HL-60 (cell line): ENCODE results near the gene CACNA1D.

ENCODE experiments used
- DNase-seq, 2 experiments: peaks; one replicate each; pipeline ENCODE4 v3.0.0-alpha.2; 2010 to 2020; ENCODE audit warnings: low read depth in 1 of 2, low spot score in 1 of 2
- H3K27ac ChIP-seq: fragments of 250-450 bp; sonication (Bioruptor Pico); replicated peaks from 2 replicates; pipeline ENCODE4 v1.5.1; 2020; ENCODE audit warnings: mild to moderate bottlenecking, moderate library complexity
- H3K27me3 ChIP-seq: fragments of 250-450 bp; sonication (Bioruptor Pico); 2 replicates; pipeline ENCODE4 v1.5.1; 2021; ENCODE audit warnings: mild to moderate bottlenecking, moderate library complexity; ENCODE audit not compliant: insufficient read depth, poor library complexity, severe bottlenecking
- H3K4me3 ChIP-seq: replicated peaks from 2 replicates; pipeline ENCODE4 v1.5.1; 2011; ENCODE audit warnings: mild to moderate bottlenecking, control low read depth, low read length; ENCODE audit not compliant: insufficient read depth
- CTCF ChIP-seq: IDR thresholded peaks from one replicate; pipeline ENCODE4 v1.5.1; 2011; ENCODE audit warnings: low read length, control low read depth, inconsistent platforms; ENCODE audit not compliant: insufficient read depth
- GABPA ChIP-seq: IDR thresholded peaks from 2 replicates; pipeline ENCODE4 v1.6.1; 2012; ENCODE audit warnings: low read depth
- POLR2AphosphoS5 ChIP-seq: IDR thresholded peaks from 2 replicates; pipeline ENCODE4 v1.6.1; 2012; ENCODE audit warnings: low read depth
- SPI1 ChIP-seq: IDR thresholded peaks from 2 replicates; pipeline ENCODE4 v1.6.1; 2012; ENCODE audit warnings: low read depth, mild to moderate bottlenecking, borderline replicate concordance
- TF ChIP-seq, protein P1 (sequence below): IDR thresholded peaks from 2 replicates; pipeline ENCODE4 v1.6.1; 2012; ENCODE audit warnings: low read depth; ENCODE audit not compliant: insufficient replicate concordance

The CACNA1D gene

GRCh38 chr3:53670721-53671120 lies 176.3 kb downstream of the CACNA1D start:
- no peak for DNase-seq
- H3K27ac ChIP-seq: no peak overlapping the region
- H3K27me3 ChIP-seq: no peaks in the 10 kb centered on the region
- no peak overlapping the region for H3K4me3 ChIP-seq
- TF ChIP-seq POLR2AphosphoS5: no peak
- no peak for TF ChIP-seq GABPA
- no peak for TF ChIP-seq SPI1
- TF ChIP-seq, protein P1, sequence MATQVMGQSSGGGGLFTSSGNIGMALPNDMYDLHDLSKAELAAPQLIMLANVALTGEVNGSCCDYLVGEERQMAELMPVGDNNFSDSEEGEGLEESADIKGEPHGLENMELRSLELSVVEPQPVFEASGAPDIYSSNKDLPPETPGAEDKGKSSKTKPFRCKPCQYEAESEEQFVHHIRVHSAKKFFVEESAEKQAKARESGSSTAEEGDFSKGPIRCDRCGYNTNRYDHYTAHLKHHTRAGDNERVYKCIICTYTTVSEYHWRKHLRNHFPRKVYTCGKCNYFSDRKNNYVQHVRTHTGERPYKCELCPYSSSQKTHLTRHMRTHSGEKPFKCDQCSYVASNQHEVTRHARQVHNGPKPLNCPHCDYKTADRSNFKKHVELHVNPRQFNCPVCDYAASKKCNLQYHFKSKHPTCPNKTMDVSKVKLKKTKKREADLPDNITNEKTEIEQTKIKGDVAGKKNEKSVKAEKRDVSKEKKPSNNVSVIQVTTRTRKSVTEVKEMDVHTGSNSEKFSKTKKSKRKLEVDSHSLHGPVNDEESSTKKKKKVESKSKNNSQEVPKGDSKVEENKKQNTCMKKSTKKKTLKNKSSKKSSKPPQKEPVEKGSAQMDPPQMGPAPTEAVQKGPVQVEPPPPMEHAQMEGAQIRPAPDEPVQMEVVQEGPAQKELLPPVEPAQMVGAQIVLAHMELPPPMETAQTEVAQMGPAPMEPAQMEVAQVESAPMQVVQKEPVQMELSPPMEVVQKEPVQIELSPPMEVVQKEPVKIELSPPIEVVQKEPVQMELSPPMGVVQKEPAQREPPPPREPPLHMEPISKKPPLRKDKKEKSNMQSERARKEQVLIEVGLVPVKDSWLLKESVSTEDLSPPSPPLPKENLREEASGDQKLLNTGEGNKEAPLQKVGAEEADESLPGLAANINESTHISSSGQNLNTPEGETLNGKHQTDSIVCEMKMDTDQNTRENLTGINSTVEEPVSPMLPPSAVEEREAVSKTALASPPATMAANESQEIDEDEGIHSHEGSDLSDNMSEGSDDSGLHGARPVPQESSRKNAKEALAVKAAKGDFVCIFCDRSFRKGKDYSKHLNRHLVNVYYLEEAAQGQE: no peak
- TF ChIP-seq CTCF: no peak

- H3K27me3 ChIP-seq: no peaks in the 10 kb centered on the region
- no peak for DNase-seq
- no peak overlapping the region for H3K27ac ChIP-seq
- no peak overlapping the region for H3K4me3 ChIP-seq
- TF ChIP-seq, protein P1: peak; percentile 57
- TF ChIP-seq POLR2AphosphoS5 (no peak), SPI1 (no peak)
Observed at GRCh38 chr3:53671192-53671960, 177.0 kb downstream of the CACNA1D start.

DNA sequence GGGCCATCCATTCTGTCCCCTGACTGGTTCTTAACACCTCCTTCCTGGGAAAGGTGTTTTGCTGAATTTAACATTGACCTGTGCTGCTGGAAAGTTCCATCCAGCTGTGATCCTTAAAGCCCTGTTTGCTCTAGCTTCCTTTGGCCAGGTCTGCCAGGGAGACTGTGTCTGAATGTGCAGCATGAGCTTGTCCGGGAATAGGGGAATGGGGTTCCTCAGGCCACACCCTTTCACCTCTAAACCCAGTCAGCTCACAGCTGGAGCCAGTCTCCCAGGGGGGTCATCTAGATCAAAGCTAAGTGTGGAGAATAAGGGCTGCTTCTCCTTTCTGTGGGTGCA lies 177.5 kb downstream of the CACNA1D start:
- H3K4me3 ChIP-seq: no peak overlapping the region
- TF ChIP-seq, protein P1: no peak
- TF ChIP-seq GABPA: no peak
- TF ChIP-seq CTCF: no peak
- H3K27me3 ChIP-seq: no peaks in the 10 kb centered on the region
- no peak for DNase-seq
- H3K27ac ChIP-seq: no peak overlapping the region
